ENCODE results near the gene RPL38.

DNA sequence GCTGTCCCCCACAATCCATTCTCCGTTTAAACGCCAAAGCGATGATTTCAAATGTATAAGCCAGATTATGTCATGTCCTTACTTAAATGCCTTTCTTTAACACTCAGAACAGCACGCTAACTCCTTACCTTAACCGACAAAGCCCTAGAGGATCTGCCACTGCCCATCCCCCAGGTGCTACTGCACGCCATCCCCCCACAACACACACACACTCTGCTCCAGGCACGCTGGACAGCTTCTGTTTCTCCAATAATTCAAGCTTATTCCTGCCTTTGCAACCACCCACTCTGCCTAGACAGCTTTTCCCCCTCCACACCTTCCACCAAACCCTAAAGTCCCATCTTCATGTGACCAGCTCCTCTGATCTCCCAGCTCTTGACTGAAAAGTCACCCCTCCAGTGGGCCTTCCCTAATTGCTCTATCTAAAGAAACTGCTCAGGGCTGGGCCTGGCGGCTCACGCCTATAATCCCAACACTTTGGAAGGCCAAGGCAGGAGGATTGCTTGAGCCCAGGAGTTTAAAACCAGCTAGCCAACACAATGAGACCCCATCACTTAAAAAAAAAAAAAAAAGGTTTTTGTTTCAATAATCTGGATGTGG lies 38.9 kb upstream of the RPL38 start:
- TF ChIP-seq REST (tag by site-specific recombination; IDR thresholded peaks at IDR 0.05) = no peak
- no peak for TF ChIP-seq CTCF (tag by site-specific recombination; IDR thresholded peaks at IDR 0.05)
- TF ChIP-seq, protein P1, sequence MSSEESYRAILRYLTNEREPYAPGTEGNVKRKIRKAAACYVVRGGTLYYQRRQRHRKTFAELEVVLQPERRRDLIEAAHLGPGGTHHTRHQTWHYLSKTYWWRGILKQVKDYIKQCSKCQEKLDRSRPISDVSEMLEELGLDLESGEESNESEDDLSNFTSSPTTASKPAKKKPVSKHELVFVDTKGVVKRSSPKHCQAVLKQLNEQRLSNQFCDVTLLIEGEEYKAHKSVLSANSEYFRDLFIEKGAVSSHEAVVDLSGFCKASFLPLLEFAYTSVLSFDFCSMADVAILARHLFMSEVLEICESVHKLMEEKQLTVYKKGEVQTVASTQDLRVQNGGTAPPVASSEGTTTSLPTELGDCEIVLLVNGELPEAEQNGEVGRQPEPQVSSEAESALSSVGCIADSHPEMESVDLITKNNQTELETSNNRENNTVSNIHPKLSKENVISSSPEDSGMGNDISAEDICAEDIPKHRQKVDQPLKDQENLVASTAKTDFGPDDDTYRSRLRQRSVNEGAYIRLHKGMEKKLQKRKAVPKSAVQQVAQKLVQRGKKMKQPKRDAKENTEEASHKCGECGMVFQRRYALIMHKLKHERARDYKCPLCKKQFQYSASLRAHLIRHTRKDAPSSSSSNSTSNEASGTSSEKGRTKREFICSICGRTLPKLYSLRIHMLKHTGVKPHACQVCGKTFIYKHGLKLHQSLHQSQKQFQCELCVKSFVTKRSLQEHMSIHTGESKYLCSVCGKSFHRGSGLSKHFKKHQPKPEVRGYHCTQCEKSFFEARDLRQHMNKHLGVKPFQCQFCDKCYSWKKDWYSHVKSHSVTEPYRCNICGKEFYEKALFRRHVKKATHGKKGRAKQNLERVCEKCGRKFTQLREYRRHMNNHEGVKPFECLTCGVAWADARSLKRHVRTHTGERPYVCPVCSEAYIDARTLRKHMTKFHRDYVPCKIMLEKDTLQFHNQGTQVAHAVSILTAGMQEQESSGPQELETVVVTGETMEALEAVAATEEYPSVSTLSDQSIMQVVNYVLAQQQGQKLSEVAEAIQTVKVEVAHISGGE (tag by site-specific recombination; conservative IDR thresholded peaks at IDR 0.05; ENCODE audit: low read depth) = no peak
- no peak for TF ChIP-seq ZNF670 (tag by site-specific recombination; IDR thresholded peaks at IDR 0.05; ENCODE audit: low read depth)
- no peak for TF ChIP-seq ZNF121 (tag by site-specific recombination; IDR thresholded peaks at IDR 0.05)
- no peak for TF ChIP-seq RBAK (tag by site-specific recombination; IDR thresholded peaks at IDR 0.05)
- no peak for TF ChIP-seq BCL11B (tag by site-specific recombination; IDR thresholded peaks at IDR 0.05; ENCODE audit: low read depth)
- TF ChIP-seq PRDM10 (tag by site-specific recombination; IDR thresholded peaks at IDR 0.05) = no peak
- TF ChIP-seq ZNF274 (IDR thresholded peaks at IDR 0.05; ENCODE audit: low read length) = no peak
- no peak for TF ChIP-seq ZNF274 (tag by site-specific recombination; IDR thresholded peaks at IDR 0.05; ENCODE audit: borderline replicate concordance)

Data from HEK293 (cell line).